Breast epithelium (tissue), 3 donors: Measurements from ENCODE around the gene OSBPL9.

ENCODE experiments used
- CTCF ChIP-seq, 3 donors: fragments of 450-650 bp; IDR thresholded peaks; one replicate each; pipeline ENCODE4 v1.5.1; 2016 to 2017; ENCODE audit warnings: antibody characterized with exemption in 3 of 3, mild to moderate bottlenecking in 3 of 3, moderate library complexity in 3 of 3
- POLR2A ChIP-seq: fragments of 450-650 bp; IDR thresholded peaks from one replicate; pipeline ENCODE4 v1.6.1; 2016; ENCODE audit warnings: antibody characterized with exemption, mild to moderate bottlenecking, moderate library complexity
- POLR2AphosphoS5 ChIP-seq, 3 donors: sonication (generic); formaldehyde crosslinking; IDR thresholded peaks; one replicate each; pipeline ENCODE4 v1.6.1; 2017; ENCODE audit warnings: antibody characterized with exemption in 3 of 3

DNA sequence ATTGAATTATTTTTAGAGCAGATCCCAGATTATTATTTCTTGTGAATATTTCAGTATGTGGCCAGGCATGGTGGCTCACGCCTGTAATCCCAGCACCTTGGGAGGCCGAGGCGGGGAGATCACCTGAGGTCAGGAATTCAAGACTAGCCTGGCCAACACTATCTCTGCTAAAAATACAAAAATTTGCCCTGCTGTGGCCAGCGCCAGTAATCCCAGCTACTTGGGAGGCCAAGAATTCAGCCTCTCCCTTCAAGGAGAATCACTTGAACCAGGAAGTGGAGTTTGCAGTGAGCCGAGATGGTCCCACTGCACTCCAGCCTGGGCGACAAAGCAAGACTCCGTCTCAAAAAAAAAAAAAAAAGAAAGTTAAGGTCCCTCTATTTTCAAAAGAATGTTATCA is 4.3 kb downstream of the OSBPL9 start:
- TF ChIP-seq POLR2A (no peak), POLR2AphosphoS5 (IDR thresholded peaks at IDR 0.05) (no peak), CTCF (IDR thresholded peaks at IDR 0.05) (no peak)
